Gastroesophageal sphincter (tissue), 3 donors: ENCODE results near the gene TULP4.

Experiments used
- CTCF ChIP-seq, 4 experiments: fragments of 200-600 bp in 2 of 4; fragments of 450-650 bp in 2 of 4; sonication (generic) in 1 of 4; IDR thresholded peaks; one replicate each; pipeline ENCODE4 v1.5.1; 2017 to 2019; ENCODE audit warnings: antibody characterized with exemption in 4 of 4, mild to moderate bottlenecking in 2 of 4, moderate library complexity in 2 of 4
- POLR2A ChIP-seq, 2 donors: fragments of 450-650 bp; IDR thresholded peaks; one replicate each; pipeline ENCODE4 v1.6.1; 2017; ENCODE audit warnings: antibody characterized with exemption in 2 of 2, mild to moderate bottlenecking in 2 of 2, moderate library complexity in 1 of 2
- POLR2AphosphoS5 ChIP-seq: sonication (generic); formaldehyde crosslinking; IDR thresholded peaks from one replicate; pipeline ENCODE4 v1.6.1; 2017; ENCODE audit warnings: antibody characterized with exemption

GRCh38 chr6:158507174-158507573 is 194.9 kb downstream of the TULP4 start:
- no peak for TF ChIP-seq CTCF (IDR thresholded peaks at IDR 0.05)
- no peak for TF ChIP-seq POLR2A (IDR thresholded peaks at IDR 0.05)
- TF ChIP-seq POLR2AphosphoS5 = no peak
